ENCODE data around the gene AUTS2.

The AUTS2 gene

GRCh38 chr7:69633122-69633831 lies 35.0 kb downstream of the AUTS2 start (continued):
- TF ChIP-seq, protein P1, sequence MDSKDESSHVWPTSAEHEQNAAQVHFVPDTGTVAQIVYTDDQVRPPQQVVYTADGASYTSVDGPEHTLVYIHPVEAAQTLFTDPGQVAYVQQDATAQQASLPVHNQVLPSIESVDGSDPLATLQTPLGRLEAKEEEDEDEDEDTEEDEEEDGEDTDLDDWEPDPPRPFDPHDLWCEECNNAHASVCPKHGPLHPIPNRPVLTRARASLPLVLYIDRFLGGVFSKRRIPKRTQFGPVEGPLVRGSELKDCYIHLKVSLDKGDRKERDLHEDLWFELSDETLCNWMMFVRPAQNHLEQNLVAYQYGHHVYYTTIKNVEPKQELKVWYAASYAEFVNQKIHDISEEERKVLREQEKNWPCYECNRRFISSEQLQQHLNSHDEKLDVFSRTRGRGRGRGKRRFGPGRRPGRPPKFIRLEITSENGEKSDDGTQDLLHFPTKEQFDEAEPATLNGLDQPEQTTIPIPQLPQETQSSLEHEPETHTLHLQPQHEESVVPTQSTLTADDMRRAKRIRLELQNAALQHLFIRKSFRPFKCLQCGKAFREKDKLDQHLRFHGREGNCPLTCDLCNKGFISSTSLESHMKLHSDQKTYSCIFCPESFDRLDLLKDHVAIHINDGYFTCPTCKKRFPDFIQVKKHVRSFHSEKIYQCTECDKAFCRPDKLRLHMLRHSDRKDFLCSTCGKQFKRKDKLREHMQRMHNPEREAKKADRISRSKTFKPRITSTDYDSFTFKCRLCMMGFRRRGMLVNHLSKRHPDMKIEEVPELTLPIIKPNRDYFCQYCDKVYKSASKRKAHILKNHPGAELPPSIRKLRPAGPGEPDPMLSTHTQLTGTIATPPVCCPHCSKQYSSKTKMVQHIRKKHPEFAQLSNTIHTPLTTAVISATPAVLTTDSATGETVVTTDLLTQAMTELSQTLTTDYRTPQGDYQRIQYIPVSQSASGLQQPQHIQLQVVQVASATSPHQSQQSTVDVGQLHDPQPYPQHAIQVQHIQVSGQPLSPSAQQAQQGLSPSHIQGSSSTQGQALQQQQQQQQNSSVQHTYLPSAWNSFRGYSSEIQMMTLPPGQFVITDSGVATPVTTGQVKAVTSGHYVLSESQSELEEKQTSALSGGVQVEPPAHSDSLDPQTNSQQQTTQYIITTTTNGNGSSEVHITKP (tag by site-specific recombination; IDR thresholded peaks at IDR 0.05): peak; percentile 41
- TF ChIP-seq, protein P2, sequence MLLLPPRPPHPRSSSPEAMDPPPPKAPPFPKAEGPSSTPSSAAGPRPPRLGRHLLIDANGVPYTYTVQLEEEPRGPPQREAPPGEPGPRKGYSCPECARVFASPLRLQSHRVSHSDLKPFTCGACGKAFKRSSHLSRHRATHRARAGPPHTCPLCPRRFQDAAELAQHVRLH (tag by site-specific recombination; IDR thresholded peaks at IDR 0.05): peak; percentile 7; the same call in 1 of the 2 replicates
- peak; percentile 31; the same call in 1 of the 2 replicates for TF ChIP-seq FEZF1 (tag by site-specific recombination; IDR thresholded peaks at IDR 0.05)
- no peak for TF ChIP-seq ZNF692 (tag by site-specific recombination; IDR thresholded peaks at IDR 0.05)
- TF ChIP-seq ZEB2 (tag by site-specific recombination; IDR thresholded peaks at IDR 0.05): 0 out of 2 replicates have a peak, but pooled peaks have one; percentile 33
- TF ChIP-seq ZNF121 (tag by site-specific recombination; IDR thresholded peaks at IDR 0.05): no peak
- TF ChIP-seq EGR2 (tag by site-specific recombination; IDR thresholded peaks at IDR 0.05; ENCODE audit: low read depth): peak; percentile 76
- no peak for TF ChIP-seq BCL11B (tag by site-specific recombination; IDR thresholded peaks at IDR 0.05; ENCODE audit: low read depth)
- 0 out of 2 replicates have a peak, but pooled peaks have one; percentile 14 for TF ChIP-seq PRDM1 (tag by site-specific recombination; IDR thresholded peaks at IDR 0.05)
- peak; percentile 50 for TF ChIP-seq PRDM6 (tag by site-specific recombination; IDR thresholded peaks at IDR 0.05)
- no peak for TF ChIP-seq ZFP37 (tag by site-specific recombination; IDR thresholded peaks at IDR 0.05)
- TF ChIP-seq MEIS1 (CRISPR knock-in tag; IDR thresholded peaks at IDR 0.05; ENCODE audit: borderline replicate concordance): no peak
- no peak for TF ChIP-seq ZNF37A (tag by site-specific recombination; IDR thresholded peaks at IDR 0.05)
- TF ChIP-seq ZNF792 (tag by site-specific recombination; IDR thresholded peaks at IDR 0.05): no peak
- TF ChIP-seq MYNN (tag by site-specific recombination; IDR thresholded peaks at IDR 0.05; ENCODE audit: borderline replicate concordance): no peak
- no peak for TF ChIP-seq ZNF184 (tag by site-specific recombination; IDR thresholded peaks at IDR 0.05)
- no peak for TF ChIP-seq YY2 (tag by site-specific recombination; IDR thresholded peaks at IDR 0.05)
- 0 out of 2 replicates have a peak, but pooled peaks have one; percentile 22 for TF ChIP-seq SP7 (tag by site-specific recombination; IDR thresholded peaks at IDR 0.05)
- TF ChIP-seq ZNF2 (tag by site-specific recombination; IDR thresholded peaks at IDR 0.05): no peak
- no peak for TF ChIP-seq BCL11A (tag by site-specific recombination; IDR thresholded peaks at IDR 0.05; ENCODE audit: low read depth)
- no peak for TF ChIP-seq ZNF670 (tag by site-specific recombination; IDR thresholded peaks at IDR 0.05; ENCODE audit: low read depth)
- TF ChIP-seq ZNF785 (tag by site-specific recombination; IDR thresholded peaks at IDR 0.05): no peak
- TF ChIP-seq, protein P3, sequence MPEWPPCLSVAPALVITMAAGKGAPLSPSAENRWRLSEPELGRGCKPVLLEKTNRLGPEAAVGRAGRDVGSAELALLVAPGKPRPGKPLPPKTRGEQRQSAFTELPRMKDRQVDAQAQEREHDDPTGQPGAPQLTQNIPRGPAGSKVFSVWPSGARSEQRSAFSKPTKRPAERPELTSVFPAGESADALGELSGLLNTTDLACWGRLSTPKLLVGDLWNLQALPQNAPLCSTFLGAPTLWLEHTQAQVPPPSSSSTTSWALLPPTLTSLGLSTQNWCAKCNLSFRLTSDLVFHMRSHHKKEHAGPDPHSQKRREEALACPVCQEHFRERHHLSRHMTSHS (tag by site-specific recombination; IDR thresholded peaks at IDR 0.05): no peak
